OCI-LY1 (cell line): ENCODE results near the gene ZHX3.

ENCODE experiments used
- H2AFZ ChIP-seq: fragments of 200-600 bp; sonication (generic), shearing (Covaris generic); 2 replicates; pipeline ENCODE4 v1.6.0; 2014; ENCODE audit warnings: antibody characterized with exemption, mild to moderate bottlenecking, low read length
- H3F3A ChIP-seq: fragments of 200-600 bp; sonication (generic), shearing (Covaris generic); 2 replicates; pipeline ENCODE4 v1.6.0; 2014; ENCODE audit warnings: mild to moderate bottlenecking, antibody characterized with exemption, low read length, moderate library complexity; ENCODE audit not compliant: insufficient read depth
- H3K27ac ChIP-seq: fragments of 200-600 bp; sonication (generic); 2 replicates; pipeline ENCODE4 v1.5.1; 2014; ENCODE audit warnings: low read length, mixed run types, mild to moderate bottlenecking, low read depth; ENCODE audit not compliant: poor library complexity, severe bottlenecking
- H3K27me3 ChIP-seq: fragments of 200-600 bp; sonication (generic); 2 replicates; pipeline ENCODE4 v1.6.0; 2014; ENCODE audit warnings: antibody characterized with exemption, mild to moderate bottlenecking, low read length, moderate library complexity; ENCODE audit not compliant: insufficient read depth
- H3K36me3 ChIP-seq: fragments of 200-600 bp; sonication (generic); 2 replicates; pipeline ENCODE4 v1.6.1; 2014; ENCODE audit warnings: mild to moderate bottlenecking, antibody characterized with exemption, low read length, moderate library complexity, mixed read lengths; ENCODE audit not compliant: insufficient read depth
- H3K4me1 ChIP-seq: fragments of 200-600 bp; sonication (generic); 2 replicates; pipeline ENCODE4 v1.5.1; 2014; ENCODE audit warnings: mild to moderate bottlenecking, low read length, moderate library complexity; ENCODE audit not compliant: insufficient read depth, severe bottlenecking
- H3K4me2 ChIP-seq: fragments of 200-600 bp; sonication (generic), shearing (Covaris generic); 2 replicates; pipeline ENCODE4 v1.6.1; 2014; ENCODE audit warnings: low read length
- H3K4me3 ChIP-seq: fragments of 200-600 bp; sonication (generic); 2 replicates; pipeline ENCODE4 v1.5.1; 2014; ENCODE audit warnings: low read length, low read depth, mild to moderate bottlenecking, mixed read lengths; ENCODE audit not compliant: poor library complexity, severe bottlenecking
- H3K79me2 ChIP-seq: fragments of 200-600 bp; shearing (Covaris generic); 2 replicates; pipeline ENCODE4 v1.6.1; 2016; ENCODE audit warnings: mixed run types, low read length, mixed read lengths; ENCODE audit not compliant: insufficient read depth
- H3K9ac ChIP-seq: fragments of 200-600 bp; sonication (generic), shearing (Covaris generic); 2 replicates; pipeline ENCODE4 v1.6.1; 2014; ENCODE audit warnings: mild to moderate bottlenecking, low read length, mixed read lengths
- H3K9me2 ChIP-seq: fragments of 200-600 bp; sonication (generic), shearing (Covaris generic); 2 replicates; pipeline ENCODE4 v1.6.1; 2014; ENCODE audit warnings: low read depth, mild to moderate bottlenecking, low read length, mixed read lengths
- H3K9me3 ChIP-seq: fragments of 200-600 bp; shearing (Covaris generic); 2 replicates; pipeline ENCODE4 v1.6.1; 2014; ENCODE audit warnings: low read length, mixed read lengths
- H4K20me1 ChIP-seq: fragments of 200-600 bp; sonication (generic), shearing (Covaris generic); 2 replicates; pipeline ENCODE4 v1.6.0; 2016; ENCODE audit warnings: mild to moderate bottlenecking, low read length; ENCODE audit not compliant: insufficient read depth
- EZH2 ChIP-seq: fragments of 200-600 bp; sonication (generic), shearing (Covaris generic); IDR thresholded peaks from 2 replicates; pipeline ENCODE4 v1.8.0; 2017; ENCODE audit warnings: borderline replicate concordance, mixed run types, mild to moderate bottlenecking, antibody characterized with exemption, low read length, moderate library complexity, mixed read lengths
- TF ChIP-seq, protein P1 (sequence below): fragments of 200-600 bp; sonication (generic), shearing (Covaris generic); IDR thresholded peaks from 2 replicates; pipeline ENCODE4 v1.5.1; 2017; ENCODE audit warnings: mild to moderate bottlenecking, antibody characterized with exemption, low read length, moderate library complexity, mixed read lengths

The ZHX3 gene

DNA sequence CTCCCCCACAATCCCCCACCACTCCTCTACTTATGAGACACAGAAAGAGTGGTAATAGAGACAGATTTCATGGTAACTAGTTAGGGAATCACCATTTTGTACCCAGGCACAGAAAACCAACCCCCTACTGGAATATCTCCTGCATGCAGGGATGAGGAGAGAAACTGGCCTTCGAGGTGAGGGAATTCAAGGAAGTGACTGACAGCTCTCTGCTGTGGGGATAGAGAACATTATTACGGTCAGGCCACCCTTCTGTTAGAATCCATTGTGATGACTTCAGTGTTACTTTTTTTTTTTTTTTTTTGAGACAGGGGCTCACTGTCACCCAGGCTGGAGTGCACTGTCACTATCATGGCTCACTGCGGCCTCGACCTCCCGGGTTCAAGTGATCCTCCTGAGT lies 9.6 kb upstream of the ZHX3 start:
- H2AFZ ChIP-seq = no peak overlapping the region
- TF ChIP-seq EZH2 = no peak
- TF ChIP-seq, protein P1, sequence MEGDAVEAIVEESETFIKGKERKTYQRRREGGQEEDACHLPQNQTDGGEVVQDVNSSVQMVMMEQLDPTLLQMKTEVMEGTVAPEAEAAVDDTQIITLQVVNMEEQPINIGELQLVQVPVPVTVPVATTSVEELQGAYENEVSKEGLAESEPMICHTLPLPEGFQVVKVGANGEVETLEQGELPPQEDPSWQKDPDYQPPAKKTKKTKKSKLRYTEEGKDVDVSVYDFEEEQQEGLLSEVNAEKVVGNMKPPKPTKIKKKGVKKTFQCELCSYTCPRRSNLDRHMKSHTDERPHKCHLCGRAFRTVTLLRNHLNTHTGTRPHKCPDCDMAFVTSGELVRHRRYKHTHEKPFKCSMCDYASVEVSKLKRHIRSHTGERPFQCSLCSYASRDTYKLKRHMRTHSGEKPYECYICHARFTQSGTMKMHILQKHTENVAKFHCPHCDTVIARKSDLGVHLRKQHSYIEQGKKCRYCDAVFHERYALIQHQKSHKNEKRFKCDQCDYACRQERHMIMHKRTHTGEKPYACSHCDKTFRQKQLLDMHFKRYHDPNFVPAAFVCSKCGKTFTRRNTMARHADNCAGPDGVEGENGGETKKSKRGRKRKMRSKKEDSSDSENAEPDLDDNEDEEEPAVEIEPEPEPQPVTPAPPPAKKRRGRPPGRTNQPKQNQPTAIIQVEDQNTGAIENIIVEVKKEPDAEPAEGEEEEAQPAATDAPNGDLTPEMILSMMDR = no peak
- no peak overlapping the region for H3K4me3 ChIP-seq
- no peak overlapping the region for H3K9ac ChIP-seq
- H3K9me2 ChIP-seq = no peaks in the 10 kb centered on the region
- no peak overlapping the region for H3K27ac ChIP-seq
- no peaks in the 10 kb centered on the region for H3F3A ChIP-seq
- no peak overlapping the region for H3K4me2 ChIP-seq
- H4K20me1 ChIP-seq = no peaks in the 10 kb centered on the region
- H3K36me3 ChIP-seq = no peaks in the 10 kb centered on the region
- H3K4me1 ChIP-seq = peaks cover 9% of the 10 kb centered on the region
- H3K79me2 ChIP-seq = no peaks in the 10 kb centered on the region
- no peaks in the 10 kb centered on the region for H3K27me3 ChIP-seq
- no peaks in the 10 kb centered on the region for H3K9me3 ChIP-seq

DNA sequence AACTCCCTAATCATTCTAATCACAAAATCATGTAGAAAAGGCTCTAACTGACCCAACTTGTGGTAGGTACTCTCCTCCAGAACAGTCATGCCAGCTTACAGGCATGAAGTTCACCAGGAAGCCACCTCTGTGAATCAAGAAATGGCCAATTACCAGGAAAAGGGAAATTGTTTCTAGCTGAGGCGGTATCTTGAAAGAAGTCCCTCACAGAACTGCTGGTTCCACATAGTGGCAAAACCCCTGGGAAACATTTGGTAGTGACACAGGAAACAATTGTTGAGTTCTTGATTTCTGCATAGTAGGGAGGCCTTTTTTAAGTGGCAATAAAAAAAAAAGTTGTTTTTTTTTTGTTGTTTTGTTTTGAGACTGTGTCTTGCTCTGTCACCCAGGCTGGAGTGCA lies 3.4 kb upstream of the ZHX3 start:
- Histone ChIP-seq H3K4me2 (no peak overlapping the region), H3K36me3 (no peaks in the 10 kb centered on the region), H4K20me1 (no peaks in the 10 kb centered on the region), H3F3A (no peaks in the 10 kb centered on the region), H3K9me3 (no peaks in the 10 kb centered on the region), H3K4me3 (no peak overlapping the region), H3K4me1 (peaks cover 15% of the 10 kb centered on the region), H2AFZ (no peak overlapping the region), H3K9ac (no peak overlapping the region), H3K27ac (no peak overlapping the region), H3K9me2 (no peaks in the 10 kb centered on the region), H3K27me3 (no peaks in the 10 kb centered on the region), H3K79me2 (peaks cover 8% of the 10 kb centered on the region)
- TF ChIP-seq, protein P1 = no peak
- TF ChIP-seq EZH2 = no peak

DNA sequence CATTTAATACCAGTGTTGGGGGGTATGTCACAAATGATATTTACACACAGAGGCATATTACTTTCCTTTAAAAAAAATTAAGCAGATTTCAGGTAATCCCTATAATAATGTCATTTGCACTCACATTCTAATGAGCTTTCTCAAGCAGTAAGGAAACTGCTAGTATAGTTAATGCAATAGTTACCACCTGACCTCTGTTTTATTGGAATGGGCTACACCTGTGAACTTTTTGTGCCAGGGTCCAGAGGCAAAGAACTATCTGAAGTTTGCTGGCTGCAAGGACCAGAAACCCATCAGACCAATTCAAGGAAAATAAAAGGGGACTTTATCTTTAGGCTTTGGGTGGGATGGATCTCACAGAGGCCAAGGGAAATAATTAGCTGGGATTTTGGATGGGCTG lies 2.9 kb upstream of the ZHX3 start:
- Histone ChIP-seq H2AFZ (no peak overlapping the region), H3K79me2 (peaks cover 10% of the 10 kb centered on the region), H3K4me1 (peaks cover 19% of the 10 kb centered on the region), H3K4me3 (no peak overlapping the region), H3K27me3 (no peaks in the 10 kb centered on the region), H3F3A (no peaks in the 10 kb centered on the region), H4K20me1 (no peaks in the 10 kb centered on the region), H3K9ac (no peak overlapping the region), H3K9me2 (no peaks in the 10 kb centered on the region), H3K27ac (no peak overlapping the region), H3K9me3 (no peaks in the 10 kb centered on the region), H3K36me3 (no peaks in the 10 kb centered on the region), H3K4me2 (no peak overlapping the region)
- TF ChIP-seq, protein P1 = no peak
- no peak for TF ChIP-seq EZH2
